Stimulated activated CD8-positive, alpha-beta memory T cell treated with anti-CD3 and anti-CD28 coated beads, Interleukin-7, amount 100 ng/mL, for 24 hours (primary cell): ENCODE measurements around the gene RBMS3.

Experiments
- DNase-seq: peaks from one replicate; pipeline ENCODE4 v3.0.0-alpha.2; 2020; ENCODE audit warnings: low read depth

The RBMS3 gene

GRCh38 chr3:29741231-29741630 lies 460.4 kb downstream of the RBMS3 start:
- no peak for DNase-seq

GRCh38 chr3:29745232-29745870 lies 464.5 kb downstream of the RBMS3 start:
- DNase-seq = no peak

GRCh38 chr3:29746163-29746760 lies 465.4 kb downstream of the RBMS3 start:
- no peak for DNase-seq

- no peak for DNase-seq
These were observed 467.1 kb downstream of the RBMS3 start for GRCh38 chr3:29747991-29748390.

GRCh38 chr3:29751647-29752314 lies 470.9 kb downstream of the RBMS3 start:
- no peak for DNase-seq

DNA sequence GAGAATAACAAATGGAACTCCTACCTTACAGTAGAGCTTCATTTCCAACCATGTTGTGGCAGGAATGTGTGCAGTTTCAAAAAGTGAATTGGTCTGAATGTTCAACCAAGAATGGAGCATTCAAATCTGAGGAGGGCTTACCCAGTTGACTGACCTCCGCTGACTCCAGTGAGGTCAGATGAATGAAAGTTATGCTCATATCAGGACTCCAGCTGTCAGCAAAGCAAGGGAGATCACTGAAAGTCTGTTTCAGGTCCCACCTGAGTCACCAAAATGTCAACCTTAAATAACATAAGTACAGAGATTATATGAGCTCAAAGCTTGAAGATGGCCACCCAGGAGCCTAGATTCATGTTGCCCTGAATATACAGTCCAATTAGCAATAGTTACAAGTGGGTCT lies 473.5 kb downstream of the RBMS3 start:
- DNase-seq = no peak

DNA sequence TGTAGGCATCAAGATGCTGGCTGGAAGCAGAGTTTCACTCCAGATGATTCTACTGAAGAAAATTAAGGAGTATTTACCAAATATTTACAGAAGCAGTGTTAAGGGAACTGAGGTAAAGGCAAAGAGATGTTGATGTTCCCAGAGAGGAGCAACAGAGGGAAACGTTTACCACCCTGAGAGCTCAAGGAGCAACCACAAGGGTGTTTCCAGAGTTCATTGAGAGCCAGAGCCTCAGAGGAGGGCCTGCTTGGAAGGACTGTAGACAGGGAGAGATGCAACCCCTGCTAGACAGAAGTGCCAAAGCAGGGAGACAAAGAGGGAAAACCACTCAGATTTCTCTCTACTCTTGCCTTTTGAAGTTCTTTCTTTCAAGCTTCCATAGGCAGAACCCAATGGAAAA lies 474.5 kb downstream of the RBMS3 start:
- DNase-seq = no peak

DNA sequence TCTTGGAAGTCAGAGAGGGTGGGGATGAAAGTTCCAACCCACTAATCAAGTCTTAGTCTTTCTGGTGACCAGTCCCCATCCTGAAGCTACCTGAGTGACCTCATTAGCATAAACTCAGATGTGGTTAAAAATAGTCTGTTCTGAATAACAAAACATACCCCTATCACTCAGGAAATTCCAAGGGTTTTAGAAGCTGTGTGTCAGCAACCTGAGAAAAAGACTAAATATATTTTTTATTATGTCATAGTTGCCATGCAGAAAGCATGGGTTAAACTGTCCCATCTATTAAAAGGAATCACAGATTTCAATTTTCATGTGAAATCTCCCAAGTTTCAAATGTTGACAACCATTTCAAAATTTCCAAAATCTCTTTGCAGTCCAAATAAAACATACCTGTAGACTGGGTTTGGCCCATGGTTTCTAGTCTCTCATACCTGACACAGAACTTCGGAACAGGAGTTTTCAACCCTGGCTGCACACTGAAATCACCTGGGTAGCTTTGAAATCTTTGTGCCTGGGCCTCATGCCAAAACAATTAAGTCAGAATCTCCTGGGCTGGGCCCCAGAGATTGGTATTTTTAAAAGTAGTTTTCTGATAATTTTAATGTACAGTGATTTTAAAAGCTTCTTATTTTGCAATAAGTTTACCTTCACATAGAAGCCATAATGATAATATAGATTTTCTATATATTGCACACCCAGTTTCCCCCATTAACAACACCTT lies 476.3 kb downstream of the RBMS3 start:
- DNase-seq = no peak

DNA sequence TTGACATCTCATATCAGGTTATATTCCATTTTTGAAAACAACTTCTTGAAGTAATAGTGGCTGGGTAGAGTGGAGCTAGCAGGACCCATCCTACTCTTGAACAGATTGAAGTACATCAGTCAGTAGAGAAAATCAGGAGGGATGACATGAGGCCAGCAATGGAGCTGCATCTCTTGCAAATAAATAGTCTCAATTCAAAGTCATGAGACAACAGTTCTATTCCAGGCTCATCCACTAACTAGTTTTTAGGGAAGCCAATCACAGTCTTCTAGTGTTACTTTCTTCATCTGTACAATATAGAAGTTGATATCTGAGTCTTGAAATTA lies 477.2 kb downstream of the RBMS3 start:
- no peak for DNase-seq

- no peak for DNase-seq
These were observed 477.8 kb downstream of the RBMS3 start for GRCh38 chr3:29758434-29759322.

DNA sequence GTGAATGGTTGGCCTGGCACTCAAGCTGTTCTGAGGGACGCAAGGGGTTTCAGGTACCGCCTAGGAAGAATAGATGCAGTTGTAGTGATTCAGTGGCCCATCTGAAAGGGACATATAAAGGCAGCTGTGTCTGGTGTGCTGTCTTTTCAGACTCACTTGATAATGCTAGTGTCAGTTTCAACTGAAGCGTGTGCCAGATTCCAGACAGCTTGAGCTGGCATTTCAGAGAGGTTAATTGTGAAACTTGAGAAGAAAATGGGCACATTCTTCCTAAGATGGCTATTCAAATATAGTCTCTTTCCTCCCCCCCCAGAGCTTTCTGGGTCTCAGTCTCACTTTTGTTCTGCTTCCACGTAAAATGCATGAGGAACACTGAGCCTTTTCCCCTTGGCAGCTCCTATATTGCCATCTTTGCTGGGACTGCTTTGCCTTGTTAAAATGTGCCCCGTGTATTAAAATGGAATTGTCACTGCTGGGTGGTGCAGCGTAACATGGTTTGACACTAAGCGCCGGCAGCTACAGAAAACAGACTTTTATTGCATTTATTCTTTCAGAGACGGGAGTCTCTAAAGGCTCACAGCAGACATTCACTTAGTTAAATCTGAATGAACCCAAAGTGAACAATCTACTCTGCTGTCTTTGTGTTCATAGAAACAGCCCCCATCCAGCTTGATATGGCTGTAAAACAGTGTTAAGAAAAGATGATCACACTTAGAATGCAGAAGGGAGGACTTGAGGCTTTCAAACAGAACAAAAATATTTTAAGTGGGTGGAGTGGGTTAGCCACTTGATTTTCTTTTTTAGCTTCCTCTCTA lies 478.7 kb downstream of the RBMS3 start:
- DNase-seq = no peak

- no peak for DNase-seq
These were observed 479.4 kb downstream of the RBMS3 start for GRCh38 chr3:29760226-29760685.

GRCh38 chr3:29761517-29761916 lies 480.6 kb downstream of the RBMS3 start:
- DNase-seq = no peak

DNA sequence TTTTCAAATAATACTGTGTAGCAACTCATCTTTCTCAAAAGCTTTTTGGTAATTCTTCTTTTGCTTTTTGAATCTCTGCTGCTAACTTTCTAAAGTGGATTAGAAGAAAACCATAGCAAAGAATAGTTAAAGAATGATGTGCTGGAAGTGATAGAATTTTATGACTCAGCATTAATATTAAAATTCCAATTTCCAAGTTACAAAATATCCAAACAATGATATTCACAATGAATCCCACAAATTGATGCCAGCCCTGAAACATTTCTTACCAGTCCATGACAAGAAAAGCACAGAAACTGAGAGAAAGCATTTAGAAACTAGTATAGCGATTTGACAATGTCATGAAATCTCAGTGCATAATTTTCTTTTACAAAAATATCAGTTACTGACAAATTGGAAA lies 482.2 kb downstream of the RBMS3 start:
- DNase-seq = no peak

- DNase-seq = no peak
These were observed 483.2 kb downstream of the RBMS3 start for GRCh38 chr3:29764041-29764440.

DNA sequence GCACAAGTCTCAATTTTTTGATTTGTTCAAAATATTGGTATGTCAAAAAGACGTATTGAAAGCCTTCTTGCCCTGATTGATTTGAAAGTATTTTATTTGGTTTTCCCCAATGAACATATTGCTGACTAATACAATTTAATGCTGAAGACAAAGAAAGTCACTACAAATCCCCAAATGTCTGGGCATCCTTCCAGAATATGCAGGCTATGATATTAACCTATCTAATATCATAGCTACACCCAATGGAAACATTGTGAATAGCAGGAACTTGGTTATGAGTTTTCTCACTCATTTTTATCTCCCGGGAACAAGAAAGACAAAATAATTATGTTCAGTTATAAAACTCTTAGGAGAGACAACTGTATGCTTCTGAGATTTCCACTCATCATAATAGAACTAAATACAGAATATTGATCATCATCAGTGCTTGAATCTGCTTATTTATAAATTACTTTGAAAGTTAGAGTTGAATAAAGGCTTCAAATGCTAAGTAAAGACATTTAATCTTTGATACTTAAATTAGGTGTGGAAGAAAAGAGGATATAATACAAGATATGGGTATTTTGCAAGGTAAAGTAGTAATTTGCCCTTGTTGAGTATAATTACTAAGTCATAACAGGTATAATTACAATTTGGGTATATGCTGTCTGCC lies 483.9 kb downstream of the RBMS3 start:
- DNase-seq = no peak

DNA sequence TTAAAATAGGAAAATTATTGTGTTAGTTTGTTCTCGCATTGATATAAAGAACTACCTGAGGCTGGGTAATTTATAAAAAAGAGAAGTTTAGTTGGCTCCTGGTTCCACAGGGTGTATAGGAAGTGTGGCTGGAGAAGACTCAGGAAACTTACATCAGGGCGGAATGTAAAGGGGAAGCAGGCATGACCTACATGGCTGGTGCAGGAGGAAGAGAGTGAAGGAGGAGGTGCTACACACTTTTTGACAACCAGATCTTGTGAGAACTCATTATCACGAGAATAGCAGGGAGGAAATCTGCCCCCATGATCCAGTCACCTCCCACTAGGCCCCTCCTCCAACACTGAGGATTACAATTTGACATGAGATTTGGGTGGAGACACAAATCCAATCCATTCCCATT lies 490.7 kb downstream of the RBMS3 start:
- DNase-seq = no peak

- no peak for DNase-seq
These were observed 491.6 kb downstream of the RBMS3 start for GRCh38 chr3:29772436-29772835.

DNA sequence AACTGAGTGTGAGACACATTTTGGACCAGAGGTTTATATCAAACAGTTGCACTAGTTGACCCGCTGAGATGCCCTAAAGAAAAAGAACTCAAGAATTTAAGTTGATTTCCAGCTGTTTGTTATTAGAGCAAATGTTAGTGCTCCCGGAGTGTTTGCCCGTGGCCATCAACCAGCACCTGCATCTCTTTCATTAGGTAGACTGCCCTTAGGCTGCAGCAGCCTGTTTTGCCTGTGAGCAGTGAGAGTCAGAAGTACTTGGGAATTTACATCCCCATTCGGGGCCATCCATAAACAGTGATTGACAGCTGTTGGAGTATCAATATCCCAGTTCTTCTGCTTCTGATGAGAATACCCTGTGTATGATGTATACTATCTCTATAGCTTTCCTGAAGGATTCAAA lies 492.6 kb downstream of the RBMS3 start:
- DNase-seq = no peak

- DNase-seq = no peak
These were observed 494.5 kb downstream of the RBMS3 start for GRCh38 chr3:29775340-29775739.

DNA sequence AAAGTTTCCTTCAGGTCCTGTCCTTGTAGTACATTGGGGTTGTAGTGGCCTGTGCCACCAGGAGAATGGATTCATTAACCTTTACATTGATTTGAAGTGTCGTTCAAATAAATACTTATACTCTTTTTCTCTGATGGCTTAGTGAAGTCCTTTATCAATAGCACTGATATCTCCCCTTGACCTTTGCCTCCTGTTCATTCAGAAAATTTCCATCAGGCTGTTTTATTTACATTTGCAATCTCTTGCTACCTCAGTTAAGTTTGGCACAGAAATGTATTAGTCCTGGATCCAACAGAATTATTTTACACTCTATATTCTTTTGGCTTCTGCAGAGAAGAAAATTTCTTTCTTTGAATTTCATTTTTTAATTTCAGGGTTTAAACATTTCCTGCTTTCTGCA lies 497.0 kb downstream of the RBMS3 start:
- DNase-seq = no peak
